Measurements from ENCODE around the gene PATZ1.
"Not testable (repeated sequence)": the region's sequence is repeated elsewhere in the genome, so short reads cannot be mapped to it uniquely, and the experiment has no call there.

The PATZ1 gene

GRCh38 chr22:31314220-31314619 is 31.9 kb downstream of the PATZ1 start:
- not testable (repeated sequence) for FAIRE-seq; DNase-seq (ENCODE audit: insufficient read length, low spot score)

- peak; percentile 73 for FAIRE-seq
- DNase-seq (ENCODE audit: insufficient read length, low spot score), result peak; percentile 41
Measured at GRCh38 chr22:31313366-31314147, 32.6 kb downstream of the PATZ1 start.

- no peak for DNase-seq (ENCODE audit: insufficient read length, low spot score)
- FAIRE-seq, result no peak
Measured at GRCh38 chr22:31308181-31308580, 38.0 kb downstream of the PATZ1 start.

- no peak for FAIRE-seq
Measured at GRCh38 chr22:31305194-31305593, 41.0 kb downstream of the PATZ1 start.

GRCh38 chr22:31302537-31302936 is 43.6 kb downstream of the PATZ1 start:
- DNase-seq (ENCODE audit: insufficient read length, low spot score) (no peak), FAIRE-seq (no peak)

More at GRCh38 chr22:31305194-31305593, 41.0 kb downstream of the PATZ1 start:
- DNase-seq (ENCODE audit: insufficient read length, low spot score), result no peak

GRCh38 chr22:31302006-31302405 is 44.1 kb downstream of the PATZ1 start:
- DNase-seq (ENCODE audit: insufficient read length, low spot score), result no peak
- FAIRE-seq, result no peak

GRCh38 chr22:31300896-31301295 is 45.2 kb downstream of the PATZ1 start:
- DNase-seq (ENCODE audit: insufficient read length, low spot score), result no peak
- no peak for FAIRE-seq

GRCh38 chr22:31295831-31296657 is 50.1 kb downstream of the PATZ1 start:
- DNase-seq (ENCODE audit: insufficient read length, low spot score) (no peak), FAIRE-seq (no peak)

GRCh38 chr22:31295360-31295759 is 50.8 kb downstream of the PATZ1 start:
- DNase-seq (ENCODE audit: insufficient read length, low spot score), result no peak
- no peak for FAIRE-seq

- peak; percentile 94 for FAIRE-seq
- DNase-seq (ENCODE audit: insufficient read length, low spot score), result peak; percentile 61
Measured at GRCh38 chr22:31292236-31292989, 53.7 kb downstream of the PATZ1 start, which contains the start of gene PIK3IP1. Gene PIK3IP1, minus strand, starts transcription at chr22:31292488. Its CDS starts 144 bp downstream, at chr22:31292344.

GRCh38 chr22:31291481-31292235 is 54.5 kb downstream of the PATZ1 start:
- FAIRE-seq (no peak), DNase-seq (ENCODE audit: insufficient read length, low spot score) (no peak)

GRCh38 chr22:31290494-31291471 is 55.4 kb downstream of the PATZ1 start:
- DNase-seq (ENCODE audit: insufficient read length, low spot score) (peak; percentile 92), FAIRE-seq (peak; percentile 68)

GRCh38 chr22:31289344-31289743 is 56.8 kb downstream of the PATZ1 start:
- FAIRE-seq, result no peak
- DNase-seq (ENCODE audit: insufficient read length, low spot score), result no peak

- DNase-seq (ENCODE audit: insufficient read length, low spot score), result no peak
- FAIRE-seq, result no peak
Measured at GRCh38 chr22:31288496-31289240, 57.5 kb downstream of the PATZ1 start.

GRCh38 chr22:31287818-31288495 is 58.2 kb downstream of the PATZ1 start:
- no peak for FAIRE-seq

GRCh38 chr22:31286360-31287255 is 59.5 kb downstream of the PATZ1 start:
- no peak for DNase-seq (ENCODE audit: insufficient read length, low spot score)
- no peak for FAIRE-seq

More at GRCh38 chr22:31287818-31288495, 58.2 kb downstream of the PATZ1 start:
- no peak for DNase-seq (ENCODE audit: insufficient read length, low spot score)

Data from GM19239 (cell line).